GM19468 (cell line): ENCODE results near the gene RSPO1.
A peak's percentile ranks its signal among the peaks of the same experiment; 100 is the strongest.
"Not testable (repeated sequence)": the region's sequence is repeated elsewhere in the genome, so short reads cannot be mapped to it uniquely, and the experiment has no call there.

Experiments used
- ATAC-seq: cut with Tn5 transposase; IDR thresholded peaks from one replicate; pipeline ENCODE4 v1.9.1; 2021; ENCODE audit warnings: mild to moderate bottlenecking, moderate library complexity, moderate number of reproducible peaks; ENCODE audit not compliant: unreplicated experiment; ENCODE audit errors: extremely low read depth

Gene RSPO1

GRCh38 chr1:37634244-37634991, at the start of gene RSPO1:
Gene RSPO1, minus strand, starts transcription at chr1:37634892. Its CDS starts 5,231 bp downstream, at chr1:37629661.
- no peak for ATAC-seq

- not testable (repeated sequence) for ATAC-seq
These were observed 49.5 kb upstream of the RSPO1 start for GRCh38 chr1:37684182-37684581.

GRCh38 chr1:37682334-37682987, 47.8 kb upstream of the RSPO1 start:
- no peak for ATAC-seq

GRCh38 chr1:37680933-37681332, 46.2 kb upstream of the RSPO1 start:
- ATAC-seq: no peak

GRCh38 chr1:37677808-37678207, 43.1 kb upstream of the RSPO1 start:
- ATAC-seq: no peak

GRCh38 chr1:37677143-37677439, 42.4 kb upstream of the RSPO1 start:
- ATAC-seq: no peak

- ATAC-seq: peak; percentile 25
These were observed 41.8 kb upstream of the RSPO1 start for GRCh38 chr1:37676281-37677142.

- no peak for ATAC-seq
These were observed 39.2 kb upstream of the RSPO1 start for GRCh38 chr1:37673920-37674319.

- no peak for ATAC-seq
These were observed 37.6 kb upstream of the RSPO1 start for GRCh38 chr1:37672136-37672870.

- ATAC-seq: no peak
These were observed 36.6 kb upstream of the RSPO1 start for GRCh38 chr1:37671261-37671660.

GRCh38 chr1:37670133-37670532, 35.4 kb upstream of the RSPO1 start:
- ATAC-seq: no peak

- ATAC-seq: no peak
These were observed 32.5 kb upstream of the RSPO1 start for GRCh38 chr1:37667023-37667671.

GRCh38 chr1:37666241-37666867, 31.7 kb upstream of the RSPO1 start:
- ATAC-seq: no peak

GRCh38 chr1:37663426-37664000, 28.8 kb upstream of the RSPO1 start:
- ATAC-seq: no peak

GRCh38 chr1:37662031-37662755, 27.5 kb upstream of the RSPO1 start:
- no peak for ATAC-seq

GRCh38 chr1:37661401-37661800, 26.7 kb upstream of the RSPO1 start:
- no peak for ATAC-seq

GRCh38 chr1:37660664-37661063, 26.0 kb upstream of the RSPO1 start:
- no peak for ATAC-seq

- ATAC-seq: no peak
These were observed 23.8 kb upstream of the RSPO1 start for GRCh38 chr1:37658486-37658885.
